ENCODE measurements around the gene SMAD4.

DNA sequence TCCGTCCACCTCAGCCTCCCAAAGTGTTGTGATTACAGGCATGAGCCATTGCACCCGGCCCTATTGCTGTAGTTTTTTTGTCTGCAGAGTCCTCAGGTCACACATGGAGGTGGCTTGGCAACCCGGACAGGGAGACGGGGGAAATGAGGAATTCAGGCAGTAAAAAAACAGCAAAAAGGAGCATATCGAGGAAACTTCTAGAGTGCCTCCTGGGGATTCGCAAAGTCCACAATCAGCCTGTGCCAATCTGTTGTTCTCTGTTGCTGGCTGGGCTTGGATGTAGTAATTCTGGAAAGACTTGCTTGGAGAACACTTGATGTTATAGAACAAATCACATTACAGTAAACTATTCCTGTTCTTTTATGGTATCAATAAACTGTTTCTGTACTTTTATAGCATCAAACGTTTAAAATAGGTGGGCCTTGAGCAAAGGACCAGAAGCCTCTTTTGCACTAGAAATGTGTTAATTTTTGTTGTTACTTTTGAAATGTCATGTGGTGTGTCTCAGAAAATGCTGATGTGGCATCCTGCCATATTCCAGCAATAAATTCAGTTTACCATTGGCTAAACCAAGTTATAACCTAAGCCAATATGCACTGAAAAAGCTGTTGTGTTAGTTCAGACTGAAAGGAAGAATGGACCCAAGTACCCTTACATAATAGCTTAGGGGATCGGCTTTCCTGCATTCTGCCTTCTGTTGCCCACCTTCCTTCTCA, 47.8 kb upstream of the SMAD4 start:
- TF ChIP-seq, protein P1, sequence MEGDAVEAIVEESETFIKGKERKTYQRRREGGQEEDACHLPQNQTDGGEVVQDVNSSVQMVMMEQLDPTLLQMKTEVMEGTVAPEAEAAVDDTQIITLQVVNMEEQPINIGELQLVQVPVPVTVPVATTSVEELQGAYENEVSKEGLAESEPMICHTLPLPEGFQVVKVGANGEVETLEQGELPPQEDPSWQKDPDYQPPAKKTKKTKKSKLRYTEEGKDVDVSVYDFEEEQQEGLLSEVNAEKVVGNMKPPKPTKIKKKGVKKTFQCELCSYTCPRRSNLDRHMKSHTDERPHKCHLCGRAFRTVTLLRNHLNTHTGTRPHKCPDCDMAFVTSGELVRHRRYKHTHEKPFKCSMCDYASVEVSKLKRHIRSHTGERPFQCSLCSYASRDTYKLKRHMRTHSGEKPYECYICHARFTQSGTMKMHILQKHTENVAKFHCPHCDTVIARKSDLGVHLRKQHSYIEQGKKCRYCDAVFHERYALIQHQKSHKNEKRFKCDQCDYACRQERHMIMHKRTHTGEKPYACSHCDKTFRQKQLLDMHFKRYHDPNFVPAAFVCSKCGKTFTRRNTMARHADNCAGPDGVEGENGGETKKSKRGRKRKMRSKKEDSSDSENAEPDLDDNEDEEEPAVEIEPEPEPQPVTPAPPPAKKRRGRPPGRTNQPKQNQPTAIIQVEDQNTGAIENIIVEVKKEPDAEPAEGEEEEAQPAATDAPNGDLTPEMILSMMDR (IDR thresholded peaks at IDR 0.05): no peak
- TF ChIP-seq POLR2AphosphoS5 (IDR thresholded peaks at IDR 0.05): no peak
